Measurements from ENCODE around the gene NEU1. TPM values are rescaled to one million over a fixed set of nuclear protein-coding genes. Genes with fewer than 3 reads are reported as not detected.
A peak's percentile ranks its signal among the peaks of the same experiment; 100 is the strongest.

Gene NEU1
- total and polyA plus RNA-seq, 2 of the 8 experiments (the other 6 are each of a cell fraction or from before 2014, with no cell fraction given): 41.2 to 72.1 TPM

DNA sequence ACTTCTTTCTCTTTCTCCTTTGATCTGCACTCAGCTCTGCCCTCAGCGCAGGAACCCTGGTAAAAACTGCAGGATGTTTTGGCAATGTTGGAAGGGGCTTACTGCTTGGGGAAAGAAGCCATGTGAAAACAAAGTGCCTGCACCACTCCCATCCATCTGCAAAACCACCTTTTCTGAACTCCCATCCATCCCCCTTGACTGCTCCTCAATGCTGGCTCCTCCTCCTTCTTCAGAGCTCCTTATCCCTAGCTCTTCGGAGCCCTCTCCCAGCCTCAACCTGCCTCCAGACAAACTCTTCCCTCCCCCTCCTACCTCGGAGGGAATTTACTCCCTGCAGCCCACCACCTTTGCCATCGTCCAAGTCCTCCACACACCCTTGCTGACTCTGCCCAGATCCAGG lies 43.5 kb upstream of the NEU1 start:
- Histone ChIP-seq H3K4me1 (replicated peaks in 1 of 4; ENCODE audit: control insufficient read depth in 3 of 4, insufficient read depth in 4 of 4, low read length in 3 of 4) (peaks cover 0 to 13% (median 6%) of the 10 kb centered on the region in 4 experiments; a peak in 6 of 7 replicates), H3K18ac (ENCODE audit: extremely low read depth, low read length) (no peak overlapping the region), H3K23ac (ENCODE audit: insufficient read length) (no peak overlapping the region), H2AK5ac (ENCODE audit: low read depth, low read length) (no peak overlapping the region), H3K79me2 (ENCODE audit: control insufficient read depth in 1 of 2, insufficient read depth in 2 of 2, low read length in 2 of 2) (no peaks in the 10 kb centered on the region), H3K9me3 (ENCODE audit: insufficient read depth in 2 of 2, low read depth in 1 of 2, low read length in 1 of 2) (no peaks in the 10 kb centered on the region), H3K4me2 (ENCODE audit: insufficient read depth in 1 of 2, low read depth in 2 of 2, low read length in 2 of 2) (peak overlapping the region; percentile 57 to 58), H2BK20ac (ENCODE audit: low read length) (no peak overlapping the region), H3K4me3 (ENCODE audit: extremely low read depth in 1 of 4, insufficient read depth in 2 of 4, low read depth in 3 of 4, low read length in 4 of 4) (peak overlapping the region in 2 of 4 experiments; percentile 7 to 23; a peak in 3 of 8 replicates), H2BK15ac (ENCODE audit: low read length) (no peak overlapping the region), H3K27ac (ENCODE audit: low read depth, low read length) (no peak overlapping the region), H2AFZ (ENCODE audit: low read length) (peak overlapping the region; percentile 80), H3K79me1 (ENCODE audit: low read depth, low read length) (no peaks in the 10 kb centered on the region), H4K5ac (ENCODE audit: insufficient read length, low read depth, low read length) (no peak overlapping the region), H4K8ac (ENCODE audit: extremely low read depth, insufficient read depth, low read length) (no peak overlapping the region), H3K9ac (replicated peaks in 1 of 4; ENCODE audit: extremely low read depth in 1 of 4, low read depth in 3 of 4, low read length in 3 of 4) (peak overlapping the region in 1 of 4 experiments; percentile 60; a peak in 2 of 7 replicates), H2BK5ac (ENCODE audit: low read depth, low read length) (no peak overlapping the region), H2BK12ac (ENCODE audit: low read depth, low read length) (no peak overlapping the region), H4K91ac (replicated peaks; ENCODE audit: insufficient read length, low read length) (no peak overlapping the region), H3K36me3 (ENCODE audit: control insufficient read depth in 2 of 4, insufficient read depth in 4 of 4, low read length in 3 of 4) (no peaks in the 10 kb centered on the region), H3K27me3 (replicated peaks in 1 of 4; ENCODE audit: control insufficient read depth in 3 of 4, extremely low read depth in 1 of 4, insufficient read depth in 3 of 4, low read length in 3 of 4) (no peaks in the 10 kb centered on the region), H2BK120ac (replicated peaks; ENCODE audit: low read depth, low read length) (no peak overlapping the region), H3K4ac (replicated peaks; ENCODE audit: insufficient read length, low read depth, low read length) (no peak overlapping the region), H3K56ac (replicated peaks; ENCODE audit: insufficient read length, low read depth, low read length) (no peak overlapping the region), H3K14ac (ENCODE audit: insufficient read length) (no peak overlapping the region), H4K20me1 (replicated peaks in 1 of 2; ENCODE audit: control insufficient read depth in 1 of 2, insufficient read depth in 2 of 2, low read length in 2 of 2) (no peaks in the 10 kb centered on the region), H3K23me2 (ENCODE audit: low read depth, low read length) (peaks cover 4% of the 10 kb centered on the region; the same call in 1 of the 2 replicates)
- CTCF ChIA-PET (ENCODE audit: partially characterized antibody): interaction anchor here (0.6 to 1.9 kb wide), 6 partner anchors 17 to 216 kb away, joined by 3 to 10 read pairs (median 4); no protein-coding TSS in a partner anchor
- POLR2A ChIA-PET (ENCODE audit: partially characterized antibody): interaction anchor here (0.7 to 2.8 kb wide), 6 partner anchors 11 to 60 kb away, joined by 3 to 10 read pairs (median 4); no protein-coding TSS in a partner anchor
- 44% methylated on average over 4 of the region's 4 CpGs; no CpG with 5 or more reads in 1 of the 2 experiments for WGBS, 2 experiments (ENCODE audit: extremely low coverage in 1 of 2, insufficient coverage in 1 of 2, insufficient read length in 1 of 2, insufficient replicate concordance in 2 of 2, low coverage in 1 of 2, low lambda C conversion rate in 2 of 2, missing lambda C conversion rate in 1 of 2)
- DNase-seq (ENCODE audit: low read depth in 1 of 2, low spot score in 2 of 2) (peak in 1 of 2 experiments; percentile 49), FAIRE-seq (no peak)
- no peak for TF ChIP-seq RFX5 (IDR thresholded peaks at IDR 0.05; ENCODE audit: borderline replicate concordance, low read depth, low read length)
- TF ChIP-seq ASH2L (IDR thresholded peaks at IDR 0.05; ENCODE audit: low read length): peak; percentile 27
- TF ChIP-seq SIN3A (conservative IDR thresholded peaks at IDR 0.05 in 1 of 2, IDR thresholded peaks at IDR 0.05 in 1 of 2; ENCODE audit: low read depth in 1 of 2, low read length in 2 of 2): no peak
- TF ChIP-seq JUN (IDR thresholded peaks at IDR 0.05; ENCODE audit: low read depth, low read length): no peak
- 0 out of 2 replicates have a peak, but pooled peaks have one; percentile 51 for TF ChIP-seq SP1 (IDR thresholded peaks at IDR 0.05; ENCODE audit: low read depth, low read length)
- TF ChIP-seq CTBP2 (IDR thresholded peaks at IDR 0.05; ENCODE audit: borderline replicate concordance, insufficient read depth, insufficient read length, low read length): no peak
- TF ChIP-seq, protein P1, sequence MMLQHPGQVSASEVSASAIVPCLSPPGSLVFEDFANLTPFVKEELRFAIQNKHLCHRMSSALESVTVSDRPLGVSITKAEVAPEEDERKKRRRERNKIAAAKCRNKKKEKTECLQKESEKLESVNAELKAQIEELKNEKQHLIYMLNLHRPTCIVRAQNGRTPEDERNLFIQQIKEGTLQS (IDR thresholded peaks at IDR 0.05; ENCODE audit: insufficient read depth, low read depth, low read length): no peak
- TF ChIP-seq JUND (IDR thresholded peaks at IDR 0.05; ENCODE audit: low read length): no peak
- no peak for TF ChIP-seq KDM1A (IDR thresholded peaks at IDR 0.05; ENCODE audit: borderline replicate concordance, low read length)
- TF ChIP-seq RNF2 (IDR thresholded peaks at IDR 0.05; ENCODE audit: borderline replicate concordance, low read depth, low read length, missing control alignments, poor library complexity, severe bottlenecking): no peak
